Retinal pigment epithelial cell (primary cell): ENCODE results near the gene ARHGAP12.

Experiments
- DNase-seq: peaks from one replicate; pipeline ENCODE4 v3.0.0-alpha.2; 2010; ENCODE audit warnings: low read depth
- H3K4me3 ChIP-seq: 2 replicates; pipeline ENCODE4 v1.5.1; 2011; ENCODE audit warnings: mild to moderate bottlenecking, low read length, control low read depth, moderate library complexity
- TF ChIP-seq, protein P1 (sequence below): conservative IDR thresholded peaks from 2 replicates; pipeline ENCODE4 v1.5.1; 2011; ENCODE audit warnings: low read depth, low read length, control low read depth, inconsistent platforms

The ARHGAP12 gene

DNA sequence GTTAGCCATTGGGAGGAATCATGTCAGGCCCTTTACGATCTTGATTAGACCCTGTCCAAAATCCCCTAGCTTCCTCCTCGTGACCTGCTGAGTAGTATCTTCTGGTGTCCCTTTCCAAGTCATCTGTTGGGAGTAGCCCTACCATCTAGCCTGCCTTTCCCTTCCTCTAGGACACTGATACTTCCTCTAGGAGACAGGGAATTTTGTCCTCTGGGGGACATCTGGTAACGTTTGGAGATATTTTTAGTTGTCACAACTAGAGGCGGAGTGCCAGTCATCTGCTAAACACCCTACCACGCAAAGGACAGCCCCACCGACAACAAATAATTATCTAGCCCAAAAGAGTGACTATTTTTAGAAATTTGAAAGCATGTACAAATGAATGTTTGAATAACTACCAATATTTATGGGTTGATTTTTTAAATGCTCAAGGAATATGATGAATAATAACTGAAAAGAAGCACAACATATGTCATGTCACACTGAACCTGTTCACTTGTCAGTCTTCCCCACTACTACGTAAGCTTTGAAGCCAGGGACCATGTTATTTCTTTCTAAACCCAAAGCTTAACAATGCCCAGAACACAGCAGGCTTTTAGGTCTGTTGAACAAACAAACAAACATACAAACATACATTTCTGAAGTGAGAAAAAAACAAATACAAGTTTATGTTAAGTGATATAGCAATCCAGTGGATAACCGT lies 105.9 kb downstream of the ARHGAP12 start:
- no peak overlapping the region for H3K4me3 ChIP-seq
- TF ChIP-seq, protein P1, sequence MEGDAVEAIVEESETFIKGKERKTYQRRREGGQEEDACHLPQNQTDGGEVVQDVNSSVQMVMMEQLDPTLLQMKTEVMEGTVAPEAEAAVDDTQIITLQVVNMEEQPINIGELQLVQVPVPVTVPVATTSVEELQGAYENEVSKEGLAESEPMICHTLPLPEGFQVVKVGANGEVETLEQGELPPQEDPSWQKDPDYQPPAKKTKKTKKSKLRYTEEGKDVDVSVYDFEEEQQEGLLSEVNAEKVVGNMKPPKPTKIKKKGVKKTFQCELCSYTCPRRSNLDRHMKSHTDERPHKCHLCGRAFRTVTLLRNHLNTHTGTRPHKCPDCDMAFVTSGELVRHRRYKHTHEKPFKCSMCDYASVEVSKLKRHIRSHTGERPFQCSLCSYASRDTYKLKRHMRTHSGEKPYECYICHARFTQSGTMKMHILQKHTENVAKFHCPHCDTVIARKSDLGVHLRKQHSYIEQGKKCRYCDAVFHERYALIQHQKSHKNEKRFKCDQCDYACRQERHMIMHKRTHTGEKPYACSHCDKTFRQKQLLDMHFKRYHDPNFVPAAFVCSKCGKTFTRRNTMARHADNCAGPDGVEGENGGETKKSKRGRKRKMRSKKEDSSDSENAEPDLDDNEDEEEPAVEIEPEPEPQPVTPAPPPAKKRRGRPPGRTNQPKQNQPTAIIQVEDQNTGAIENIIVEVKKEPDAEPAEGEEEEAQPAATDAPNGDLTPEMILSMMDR: no peak
- no peak for DNase-seq

DNA sequence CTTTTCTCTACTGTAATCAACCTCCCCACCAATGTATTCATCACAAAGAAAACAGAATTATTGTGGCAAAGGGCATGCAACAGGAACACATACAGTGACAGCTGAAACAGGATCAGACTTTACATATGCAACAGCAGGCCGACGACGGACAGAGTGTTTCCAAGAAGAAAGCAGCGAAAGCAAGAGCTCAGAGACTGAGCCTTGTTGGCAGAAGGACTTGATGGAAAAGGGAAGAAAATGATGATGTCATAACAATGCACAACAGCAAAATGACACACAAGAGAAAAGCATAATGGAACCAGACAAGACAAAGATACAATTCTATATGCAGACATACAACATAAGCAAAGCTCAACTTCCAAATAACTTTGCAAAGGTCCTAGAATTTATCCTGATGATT lies 106.5 kb downstream of the ARHGAP12 start:
- H3K4me3 ChIP-seq: no peak overlapping the region
- DNase-seq: no peak
- TF ChIP-seq, protein P1: no peak

DNA sequence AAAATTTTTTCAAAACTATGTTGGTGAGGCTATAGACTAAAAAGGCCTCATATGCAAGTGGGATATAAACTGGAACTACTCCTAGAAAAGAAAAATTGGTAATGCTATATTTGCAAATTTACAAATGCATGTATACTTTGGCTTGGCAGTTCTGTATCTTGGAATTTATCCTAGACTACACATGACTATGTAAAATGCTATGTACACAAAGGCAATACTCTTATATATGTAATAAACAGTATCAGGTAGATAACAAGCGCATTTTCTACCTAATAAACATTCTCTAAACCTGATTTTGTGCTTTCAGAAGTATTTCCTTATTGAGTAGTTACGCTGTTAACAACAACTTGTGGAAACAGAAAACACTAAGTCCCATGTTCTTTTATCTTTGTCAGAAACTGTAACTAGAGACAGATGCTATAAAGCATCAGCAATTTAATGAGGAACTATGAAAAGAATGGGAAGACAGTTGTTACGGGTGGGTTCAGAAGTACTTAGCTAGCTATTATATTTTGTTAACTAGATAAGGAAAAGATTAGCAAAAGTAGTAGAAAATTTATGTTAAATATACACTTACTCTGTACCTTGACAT lies 107.8 kb downstream of the ARHGAP12 start:
- TF ChIP-seq, protein P1: no peak
- no peak overlapping the region for H3K4me3 ChIP-seq
- no peak for DNase-seq

DNA sequence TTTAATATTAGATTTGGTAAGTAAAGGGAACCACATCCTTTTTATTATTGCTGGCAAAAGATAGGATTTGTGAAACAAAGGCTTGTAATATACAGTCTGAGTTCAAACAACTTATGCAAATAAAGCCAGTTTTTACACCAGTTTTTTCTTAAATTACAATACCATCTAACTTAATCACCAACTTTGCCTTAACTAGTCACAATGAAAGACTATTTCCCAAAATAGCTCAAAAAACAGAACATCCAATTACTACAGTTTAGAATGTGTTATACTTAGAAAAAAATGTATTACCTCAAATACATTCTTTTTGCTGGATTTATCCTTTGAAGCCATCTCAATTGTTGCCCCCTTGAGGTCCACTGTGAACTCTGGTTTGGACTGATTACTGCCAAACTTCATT lies 108.5 kb downstream of the ARHGAP12 start:
- no peak for DNase-seq
- TF ChIP-seq, protein P1: no peak
- no peak overlapping the region for H3K4me3 ChIP-seq

DNA sequence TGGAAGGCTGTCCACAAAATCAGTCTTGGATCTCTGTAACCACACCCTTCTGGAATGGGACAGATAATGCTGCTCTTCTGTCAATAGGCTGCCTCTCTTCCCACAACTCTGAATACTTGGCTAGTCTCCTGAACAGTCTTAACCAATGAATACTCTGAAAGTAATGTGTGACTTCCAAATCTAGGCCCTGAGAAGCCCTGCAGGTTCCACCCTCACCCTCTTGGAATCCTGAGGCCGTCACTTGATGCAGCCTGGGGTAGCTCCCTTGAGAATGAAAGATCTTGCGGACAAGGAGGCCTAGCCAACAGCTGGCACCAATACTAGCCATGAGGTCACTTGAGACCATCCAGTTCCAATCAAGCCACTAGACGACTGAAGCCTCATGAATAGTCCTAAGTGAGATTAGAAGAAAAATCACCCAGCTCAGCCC lies 109.2 kb downstream of the ARHGAP12 start:
- no peak overlapping the region for H3K4me3 ChIP-seq
- no peak for DNase-seq
- TF ChIP-seq, protein P1: no peak

DNA sequence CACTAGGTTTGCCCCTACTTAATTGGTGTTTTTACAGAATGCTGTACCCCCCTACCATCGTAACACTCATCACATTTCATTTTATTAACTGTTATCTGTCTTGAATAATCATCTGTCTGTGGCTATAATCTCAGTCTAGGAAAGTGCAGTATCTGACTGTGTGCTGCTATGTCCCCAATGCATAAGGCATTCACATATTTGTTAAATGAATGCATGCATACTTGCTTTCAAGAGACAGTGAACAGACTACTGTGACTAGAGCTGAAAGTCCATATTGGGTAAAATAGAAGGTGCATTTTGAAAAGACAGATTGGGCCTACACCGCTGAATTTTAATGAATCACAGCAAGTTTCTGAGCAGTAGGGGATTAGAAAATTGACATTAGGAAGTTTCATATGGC lies 112.3 kb downstream of the ARHGAP12 start:
- TF ChIP-seq, protein P1: no peak
- DNase-seq: no peak
- H3K4me3 ChIP-seq: no peak overlapping the region
